Peyer's patch (tissue), 4 donors: ENCODE measurements around the gene MRPL39.

ENCODE experiments used
- CTCF ChIP-seq, 6 experiments: fragments of 450-650 bp in 4 of 6; fragments of 200-600 bp in 2 of 6; sonication (generic) in 1 of 6; IDR thresholded peaks; one replicate each; pipeline ENCODE4 v1.5.1; 2017 to 2019; ENCODE audit warnings: antibody characterized with exemption in 6 of 6, mild to moderate bottlenecking in 3 of 6, moderate library complexity in 1 of 6
- POLR2A ChIP-seq, 2 donors: fragments of 450-650 bp; IDR thresholded peaks; one replicate each; pipeline ENCODE4 v1.5.1; 2017; ENCODE audit warnings: antibody characterized with exemption in 2 of 2, mild to moderate bottlenecking in 2 of 2, moderate library complexity in 2 of 2

DNA sequence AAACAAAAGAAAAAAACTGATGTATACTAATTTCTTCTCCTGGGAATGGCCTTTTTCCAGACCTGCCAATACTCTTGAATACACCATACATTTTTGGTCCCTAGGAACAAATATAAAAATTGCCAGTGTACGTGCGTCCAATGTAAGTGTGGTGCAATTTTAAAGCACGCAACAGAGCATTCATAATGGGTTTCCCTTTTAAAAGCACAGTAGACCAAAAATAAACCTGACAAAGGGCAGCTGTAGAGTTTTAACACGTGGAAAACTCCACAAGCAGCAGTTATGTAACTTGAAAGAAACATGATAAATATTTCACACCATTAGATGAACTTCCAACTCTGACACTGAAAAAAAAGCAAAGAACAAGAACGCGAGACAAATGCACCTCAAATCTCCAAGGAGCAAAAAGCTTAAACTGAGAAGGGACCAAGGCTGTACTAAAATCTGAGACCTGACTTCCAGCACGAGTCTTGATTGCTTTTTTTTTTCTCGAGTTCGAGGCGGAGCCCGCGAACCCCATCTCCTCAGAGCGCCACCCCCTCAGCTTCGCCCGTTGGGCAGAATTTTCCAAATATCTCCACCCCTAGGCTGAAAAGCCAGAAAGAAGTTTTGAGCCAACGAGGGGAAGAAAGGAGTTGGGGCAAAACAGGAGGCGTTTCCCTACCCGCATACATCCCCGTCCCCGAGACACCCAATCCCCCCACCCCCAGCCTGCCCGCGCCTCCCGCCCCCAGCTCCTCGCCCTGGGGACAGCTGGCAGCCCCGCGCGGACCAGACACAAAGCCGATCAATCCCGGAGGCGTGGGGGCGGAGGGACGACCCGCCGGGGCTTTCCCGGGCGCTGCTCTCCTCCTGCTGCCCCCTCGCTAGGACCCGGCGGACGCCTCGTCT is 31.6 kb upstream of the MRPL39 start, which contains the start of gene JAM2:
- TF ChIP-seq CTCF (IDR thresholded peaks at IDR 0.05) (no peak), POLR2A (IDR thresholded peaks at IDR 0.05) (no peak)
